Measurements from ENCODE around the gene MAS1L.

GRCh38 chr6:29490552-29490951 lies 2.8 kb upstream of the MAS1L start:
- TF ChIP-seq GATA3 (IDR thresholded peaks at IDR 0.05; ENCODE audit: low read depth, low read length), result no peak
- no peak for TF ChIP-seq GATA2 (IDR thresholded peaks at IDR 0.05; ENCODE audit: low read depth, low read length)
